Activated CD8-positive, alpha-beta memory T cell treated with anti-CD3 and anti-CD28 coated beads, Interleukin-2, amount 50 U/mL, for 1 hour (primary cell): ENCODE results near the gene CRYBG2.
"Not testable (repeated sequence)": the region's sequence is repeated elsewhere in the genome, so short reads cannot be mapped to it uniquely, and the experiment has no call there.

Experiments used
- DNase-seq: peaks from one replicate; pipeline ENCODE4 v3.0.0-alpha.2; 2020; ENCODE audit errors: extremely low read depth

The CRYBG2 gene

GRCh38 chr1:26353976-26354820, at the start of gene CRYBG2:
Gene CRYBG2, minus strand, starts transcription at chr1:26354130. Its CDS starts 7,473 bp downstream, at chr1:26346657.
- DNase-seq: no peak

- no peak for DNase-seq
These were observed 49.7 kb upstream of the CRYBG2 start for GRCh38 chr1:26403656-26404055.

GRCh38 chr1:26401891-26402290, 48.0 kb upstream of the CRYBG2 start:
- DNase-seq: no peak

GRCh38 chr1:26399034-26399433, 45.1 kb upstream of the CRYBG2 start:
- no peak for DNase-seq

- no peak for DNase-seq
These were observed 41.8 kb upstream of the CRYBG2 start for GRCh38 chr1:26395754-26396153.

- no peak for DNase-seq
These were observed 37.5 kb upstream of the CRYBG2 start for GRCh38 chr1:26391450-26391849.

- DNase-seq: no peak
These were observed 35.8 kb upstream of the CRYBG2 start for GRCh38 chr1:26389604-26390247.

GRCh38 chr1:26388791-26389445, 35.0 kb upstream of the CRYBG2 start:
- DNase-seq: no peak

- DNase-seq: no peak
These were observed 33.5 kb upstream of the CRYBG2 start for GRCh38 chr1:26387447-26387846.

- not testable (repeated sequence) for DNase-seq
These were observed 31.1 kb upstream of the CRYBG2 start for GRCh38 chr1:26385063-26385462.

- no peak for DNase-seq
These were observed 30.1 kb upstream of the CRYBG2 start for GRCh38 chr1:26384076-26384475.

GRCh38 chr1:26378879-26379251, 24.9 kb upstream of the CRYBG2 start:
- DNase-seq: no peak

- DNase-seq: peak; percentile 74
These were observed 24.4 kb upstream of the CRYBG2 start for GRCh38 chr1:26378088-26378878.

GRCh38 chr1:26376050-26376449, 22.1 kb upstream of the CRYBG2 start:
- DNase-seq: no peak

GRCh38 chr1:26375081-26375480, 21.2 kb upstream of the CRYBG2 start:
- no peak for DNase-seq

- DNase-seq: not testable (repeated sequence)
These were observed 20.4 kb upstream of the CRYBG2 start for GRCh38 chr1:26374361-26374760.

- no peak for DNase-seq
These were observed 19.9 kb upstream of the CRYBG2 start for GRCh38 chr1:26373789-26374188.

GRCh38 chr1:26373281-26373680, 19.4 kb upstream of the CRYBG2 start:
- DNase-seq: no peak

- DNase-seq: not testable (repeated sequence)
These were observed 18.7 kb upstream of the CRYBG2 start, which contains the start of gene ZNF683 for GRCh38 chr1:26372611-26373010. Gene ZNF683, minus strand, starts transcription at chr1:26372750. Its CDS starts 4,179 bp downstream, at chr1:26368571.

GRCh38 chr1:26372039-26372438, 18.1 kb upstream of the CRYBG2 start:
- DNase-seq: no peak

- no peak for DNase-seq
These were observed 16.9 kb upstream of the CRYBG2 start for GRCh38 chr1:26370591-26371382.
